Karpas-422 (cell line): ENCODE measurements around the gene PNKD. TPM values are rescaled to one million over a fixed set of nuclear protein-coding genes. Genes with fewer than 3 reads are reported as not detected.

Experiments
- DNase-seq: peaks from one replicate; pipeline ENCODE4 v3.0.0-alpha.2; 2015
- H2AFZ ChIP-seq: fragments of 200-600 bp; sonication (generic); 2 replicates; pipeline ENCODE4 v1.6.1; 2014; ENCODE audit warnings: antibody characterized with exemption, low read length, mixed read lengths
- H3K27ac ChIP-seq: fragments of 200-600 bp; sonication (generic); 2 replicates; pipeline ENCODE4 v1.5.1; 2014; ENCODE audit warnings: mild to moderate bottlenecking, low read length, moderate library complexity
- H3K27me3 ChIP-seq: fragments of 200-600 bp; sonication (generic); 2 replicates; pipeline ENCODE4 v1.6.1; 2014; ENCODE audit warnings: low read length, mixed read lengths
- H3K36me3 ChIP-seq: fragments of 200-600 bp; sonication (generic); 2 replicates; pipeline ENCODE4 v1.6.1; 2014; ENCODE audit warnings: low read length, mixed read lengths; ENCODE audit not compliant: insufficient read depth
- H3K4me1 ChIP-seq: fragments of 200-600 bp; sonication (generic); 2 replicates; pipeline ENCODE4 v1.6.1; 2014; ENCODE audit warnings: mild to moderate bottlenecking, low read length, mixed read lengths
- H3K4me2 ChIP-seq: fragments of 200-600 bp; sonication (generic); 2 replicates; pipeline ENCODE4 v1.6.1; 2014; ENCODE audit warnings: low read length, low read depth, mild to moderate bottlenecking; ENCODE audit not compliant: poor library complexity, severe bottlenecking
- H3K4me3 ChIP-seq: fragments of 200-600 bp; sonication (generic); 2 replicates; pipeline ENCODE4 v1.5.1; 2014; ENCODE audit warnings: mild to moderate bottlenecking, antibody characterized with exemption, low read length, mixed read lengths
- H3K79me2 ChIP-seq: fragments of 200-600 bp; sonication (generic); 2 replicates; pipeline ENCODE4 v1.6.1; 2014; ENCODE audit warnings: mild to moderate bottlenecking, low read length, mixed read lengths
- H3K9ac ChIP-seq: fragments of 200-600 bp; sonication (generic); 2 replicates; pipeline ENCODE4 v1.6.0; 2014; ENCODE audit warnings: low read length
- H3K9me2 ChIP-seq: fragments of 200-600 bp; sonication (generic), shearing (Covaris generic); replicated peaks from 2 replicates; pipeline ENCODE4 v1.6.0; 2014; ENCODE audit warnings: mild to moderate bottlenecking, low read length, moderate library complexity; ENCODE audit not compliant: insufficient read depth
- H3K9me3 ChIP-seq: fragments of 300-700, 200-600 bp; sonication (generic); 2 replicates; pipeline ENCODE4 v1.6.1; 2014; ENCODE audit warnings: low read length, mixed read lengths
- H4K20me1 ChIP-seq: fragments of 200-600 bp; sonication (generic); 2 replicates; pipeline ENCODE4 v1.6.1; 2014; ENCODE audit warnings: mild to moderate bottlenecking, antibody characterized with exemption, low read length, low read depth; ENCODE audit not compliant: insufficient read depth
- total RNA-seq: library from RNA; depleted of rRNA; stranded (reverse); fragments of >200 nt; shearing (Covaris generic); gene quantifications from 2 replicates; pipeline ENCODE4 v1.2.3, GENCODE V29; 2014; ENCODE audit warnings: low replicate concordance

The PNKD gene
- total RNA-seq, 1 experiment from 2014 or later = 26.5 TPM

DNA sequence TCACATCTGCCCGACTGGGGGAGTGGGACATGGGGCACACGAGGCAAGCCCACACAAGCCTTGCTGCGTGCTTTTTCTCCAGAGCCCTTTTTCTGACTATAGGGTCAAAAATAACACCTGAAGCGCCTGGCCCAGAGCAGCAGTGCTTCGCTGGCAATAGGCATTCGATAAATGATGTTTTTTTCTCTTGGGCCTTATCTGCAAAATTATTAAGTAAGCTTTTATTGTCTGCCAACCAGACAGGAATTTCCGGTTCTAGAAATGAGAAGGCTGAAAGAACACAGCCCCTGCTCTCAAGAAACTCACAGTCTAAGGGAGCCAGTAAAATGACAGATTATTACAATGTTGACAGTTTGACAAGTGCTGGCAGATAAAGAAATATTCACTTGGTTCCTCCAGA, 24.7 kb downstream of the PNKD start:
- Histone ChIP-seq H3K9ac (no peak overlapping the region), H3K27me3 (no peaks in the 10 kb centered on the region), H3K4me2 (no peak overlapping the region), H3K36me3 (no peaks in the 10 kb centered on the region), H2AFZ (no peak overlapping the region), H3K79me2 (no peaks in the 10 kb centered on the region), H3K4me3 (no peak overlapping the region), H3K9me2 (no peaks in the 10 kb centered on the region), H3K9me3 (no peaks in the 10 kb centered on the region), H4K20me1 (no peaks in the 10 kb centered on the region), H3K4me1 (peaks cover 30% of the 10 kb centered on the region), H3K27ac (no peak overlapping the region)
- DNase-seq = no peak

GRCh38 chr2:218296200-218296599, 25.9 kb downstream of the PNKD start:
- Histone ChIP-seq H3K9me2 (no peaks in the 10 kb centered on the region), H3K9ac (no peak overlapping the region), H3K27ac (no peak overlapping the region), H4K20me1 (no peaks in the 10 kb centered on the region), H3K79me2 (no peaks in the 10 kb centered on the region), H2AFZ (no peak overlapping the region), H3K36me3 (no peaks in the 10 kb centered on the region), H3K9me3 (no peaks in the 10 kb centered on the region), H3K27me3 (no peaks in the 10 kb centered on the region), H3K4me1 (peaks cover 19% of the 10 kb centered on the region), H3K4me2 (no peak overlapping the region), H3K4me3 (no peak overlapping the region)
- DNase-seq = no peak

GRCh38 chr2:218296847-218297246, 26.5 kb downstream of the PNKD start:
- Histone ChIP-seq H3K9ac (no peak overlapping the region), H3K27me3 (no peaks in the 10 kb centered on the region), H3K36me3 (no peaks in the 10 kb centered on the region), H3K9me3 (no peaks in the 10 kb centered on the region), H3K4me3 (no peak overlapping the region), H3K4me2 (no peak overlapping the region), H3K9me2 (no peaks in the 10 kb centered on the region), H3K27ac (no peak overlapping the region), H3K4me1 (peaks cover 12% of the 10 kb centered on the region), H2AFZ (no peak overlapping the region), H4K20me1 (no peaks in the 10 kb centered on the region), H3K79me2 (no peaks in the 10 kb centered on the region)
- no peak for DNase-seq

- DNase-seq = no peak
- Histone ChIP-seq H2AFZ (no peak overlapping the region), H3K9me3 (no peaks in the 10 kb centered on the region), H3K4me2 (no peak overlapping the region), H4K20me1 (no peaks in the 10 kb centered on the region), H3K4me3 (no peak overlapping the region), H3K79me2 (no peaks in the 10 kb centered on the region), H3K36me3 (no peaks in the 10 kb centered on the region), H3K27ac (no peak overlapping the region), H3K9me2 (no peaks in the 10 kb centered on the region), H3K4me1 (no peaks in the 10 kb centered on the region; the same call in none of the 2 replicates), H3K27me3 (no peaks in the 10 kb centered on the region), H3K9ac (no peak overlapping the region)
Observed at GRCh38 chr2:218298314-218298875, 28.1 kb downstream of the PNKD start.

GRCh38 chr2:218300141-218300540, 29.8 kb downstream of the PNKD start:
- H3K4me1 ChIP-seq = peaks cover 3% of the 10 kb centered on the region
- H3K9me3 ChIP-seq = no peaks in the 10 kb centered on the region
- H3K9ac ChIP-seq = no peak overlapping the region
- no peak for DNase-seq
- H3K4me3 ChIP-seq = no peak overlapping the region
- H3K36me3 ChIP-seq = no peaks in the 10 kb centered on the region
- no peak overlapping the region for H3K4me2 ChIP-seq
- no peak overlapping the region for H2AFZ ChIP-seq
- H3K79me2 ChIP-seq = no peaks in the 10 kb centered on the region
- no peaks in the 10 kb centered on the region for H3K27me3 ChIP-seq
- H3K27ac ChIP-seq = no peak overlapping the region
- no peaks in the 10 kb centered on the region for H3K9me2 ChIP-seq
- H4K20me1 ChIP-seq = no peaks in the 10 kb centered on the region

DNA sequence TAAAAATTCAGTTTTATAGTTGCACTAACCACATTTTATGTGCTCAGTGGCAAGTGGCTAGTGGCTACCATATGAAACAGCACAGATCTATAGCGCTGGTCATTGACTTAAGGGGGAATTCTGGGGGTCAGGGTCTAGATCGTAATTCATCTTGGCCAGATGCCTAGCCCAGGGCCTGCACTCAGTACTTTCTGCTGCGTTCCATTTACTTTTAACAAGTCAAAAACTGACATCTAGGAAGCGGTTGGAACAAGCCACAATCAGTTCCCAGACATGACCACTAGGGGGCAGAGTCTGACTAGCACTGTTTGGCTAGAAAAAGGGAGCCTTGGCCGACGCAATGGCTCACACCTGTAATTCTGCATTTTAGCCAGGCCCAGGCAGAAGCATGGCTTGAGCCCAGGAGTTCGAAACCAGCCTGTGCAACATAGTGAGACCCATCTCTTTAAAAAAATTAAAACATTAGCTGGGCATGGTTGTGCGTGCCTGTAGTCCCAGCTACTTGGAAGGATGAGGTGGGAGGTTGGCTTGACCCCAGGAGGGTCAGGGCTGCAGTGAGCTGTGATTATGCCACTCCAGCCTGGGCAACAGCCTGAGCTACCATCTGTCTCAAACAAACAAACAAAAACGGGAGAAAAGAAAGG, 31.0 kb downstream of the PNKD start:
- Histone ChIP-seq H2AFZ (no peak overlapping the region), H3K9me2 (no peaks in the 10 kb centered on the region), H3K36me3 (no peaks in the 10 kb centered on the region), H3K27ac (no peak overlapping the region), H3K9ac (no peak overlapping the region), H3K9me3 (no peaks in the 10 kb centered on the region), H3K79me2 (no peaks in the 10 kb centered on the region), H3K4me3 (no peak overlapping the region), H3K4me2 (no peak overlapping the region), H3K27me3 (no peaks in the 10 kb centered on the region), H4K20me1 (no peaks in the 10 kb centered on the region), H3K4me1 (peaks cover 14% of the 10 kb centered on the region)
- DNase-seq = peak; percentile 96

DNA sequence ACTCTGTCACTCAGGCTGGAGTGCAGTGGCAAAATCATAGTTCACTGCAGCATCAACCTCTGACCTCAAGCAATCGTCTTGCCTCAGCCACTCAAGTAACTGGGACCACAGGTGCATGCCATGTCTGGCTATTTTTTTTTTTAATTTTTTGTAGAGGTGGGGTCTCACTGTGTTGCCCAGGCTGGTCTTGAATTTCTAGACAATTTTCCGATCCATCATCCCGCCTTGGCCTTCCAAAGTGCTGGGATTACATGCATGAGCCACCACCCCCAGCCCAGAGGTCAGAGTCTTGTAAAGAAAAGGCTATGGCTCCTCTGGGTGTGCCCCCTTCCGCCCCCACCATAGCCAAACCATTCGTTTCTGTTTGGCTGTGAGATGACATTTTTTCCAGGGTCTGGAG, 35.1 kb downstream of the PNKD start:
- DNase-seq = no peak
- Histone ChIP-seq H4K20me1 (no peaks in the 10 kb centered on the region), H3K9me3 (no peaks in the 10 kb centered on the region), H3K36me3 (no peaks in the 10 kb centered on the region), H3K27ac (peak overlapping the region; percentile 78; the same call in 1 of the 2 replicates), H3K27me3 (no peaks in the 10 kb centered on the region), H3K4me1 (peaks cover 29% of the 10 kb centered on the region), H3K79me2 (no peaks in the 10 kb centered on the region), H3K4me2 (peak overlapping the region; percentile 81), H3K9ac (peak overlapping the region; percentile 42; the same call in 1 of the 2 replicates), H2AFZ (no peak overlapping the region), H3K9me2 (no peaks in the 10 kb centered on the region), H3K4me3 (peak overlapping the region; percentile 55)

DNA sequence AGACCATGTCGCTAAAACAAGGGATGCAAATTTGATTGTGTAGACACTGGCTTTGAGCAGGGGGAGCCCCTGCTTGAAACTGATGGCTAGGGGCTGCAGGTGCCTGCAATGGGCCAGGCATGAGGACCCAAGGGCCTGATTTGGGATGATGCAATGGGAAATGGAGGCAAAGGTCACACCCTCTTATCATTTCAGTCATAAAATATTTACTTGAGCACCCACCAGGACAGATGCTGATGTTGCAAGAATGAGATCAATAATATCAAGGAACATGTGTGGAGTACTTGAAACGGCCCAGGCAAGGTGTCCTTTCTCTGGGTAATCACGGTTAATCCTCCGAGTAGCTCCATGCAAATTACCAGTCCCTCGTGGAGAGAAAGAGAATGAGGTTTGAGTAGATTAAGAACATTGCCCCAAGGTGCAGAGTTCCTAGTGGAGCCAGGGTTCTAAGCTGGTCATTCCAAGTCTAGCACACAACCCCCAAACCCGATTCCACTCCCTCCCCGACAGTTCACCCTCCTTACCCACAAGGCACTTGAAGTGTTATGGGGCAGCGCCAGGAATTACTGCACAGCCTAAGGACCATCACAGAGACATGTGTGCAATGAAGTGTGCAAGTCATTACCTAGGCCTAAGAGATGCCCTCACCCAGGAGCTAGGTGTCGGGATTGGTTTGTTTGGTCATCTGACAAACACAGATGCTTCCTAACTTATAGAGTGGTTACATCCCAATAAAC, 36.0 kb downstream of the PNKD start:
- H3K9me3 ChIP-seq = no peaks in the 10 kb centered on the region
- no peaks in the 10 kb centered on the region for H3K27me3 ChIP-seq
- H3K9ac ChIP-seq = peak overlapping the region; percentile 42; the same call in 1 of the 2 replicates
- peak overlapping the region; percentile 81 for H3K4me2 ChIP-seq
- no peaks in the 10 kb centered on the region for H3K36me3 ChIP-seq
- H3K27ac ChIP-seq = peak overlapping the region; percentile 78
- peak; percentile 83 for DNase-seq
- H3K79me2 ChIP-seq = no peaks in the 10 kb centered on the region
- H3K4me3 ChIP-seq = peak overlapping the region; percentile 55
- no peaks in the 10 kb centered on the region for H3K9me2 ChIP-seq
- no peak overlapping the region for H2AFZ ChIP-seq
- no peaks in the 10 kb centered on the region for H4K20me1 ChIP-seq
- peaks cover 29% of the 10 kb centered on the region for H3K4me1 ChIP-seq
